Glutamatergic neuron (in vitro differentiated cells): ENCODE measurements around the gene PLD1. TPM values are rescaled to one million over a fixed set of nuclear protein-coding genes. Genes with fewer than 3 reads are reported as not detected.

ENCODE experiments used
- DNase-seq: peaks from one replicate; pipeline ENCODE4 v3.0.0; 2022
- H3K27ac Mint-ChIP-seq: one replicate; pipeline ENCODE4 v1.8.0; 2020; ENCODE audit warnings: mild to moderate bottlenecking, mixed read lengths, inconsistent platforms; ENCODE audit not compliant: unreplicated experiment
- H3K27me3 Mint-ChIP-seq: one replicate; pipeline ENCODE4 v1.8.0; 2020; ENCODE audit warnings: mild to moderate bottlenecking, moderate library complexity, mixed read lengths, inconsistent platforms; ENCODE audit not compliant: unreplicated experiment
- H3K36me3 Mint-ChIP-seq: one replicate; pipeline ENCODE4 v1.8.0; 2020; ENCODE audit warnings: mild to moderate bottlenecking, mixed read lengths, inconsistent platforms; ENCODE audit not compliant: unreplicated experiment
- H3K4me1 Mint-ChIP-seq: one replicate; pipeline ENCODE4 v1.8.0; 2020; ENCODE audit warnings: mild to moderate bottlenecking, low read depth, mixed read lengths, inconsistent platforms; ENCODE audit not compliant: unreplicated experiment
- H3K4me3 Mint-ChIP-seq: one replicate; pipeline ENCODE4 v1.8.0; 2020; ENCODE audit warnings: mild to moderate bottlenecking, mixed read lengths, inconsistent platforms; ENCODE audit not compliant: unreplicated experiment
- H3K9me3 Mint-ChIP-seq: one replicate; pipeline ENCODE4 v1.8.0; 2020; ENCODE audit warnings: mild to moderate bottlenecking, moderate library complexity, mixed read lengths, inconsistent platforms; ENCODE audit not compliant: unreplicated experiment
- CTCF ChIP-seq: fragments of 200-600 bp; sonication (generic); IDR thresholded peaks from one replicate; pipeline ENCODE4 v1.5.0; 2021; ENCODE audit not compliant: partially characterized antibody, unreplicated experiment
- total RNA-seq: library from RNA; stranded (reverse); fragmentation: NEBNext Ultra II Directional; extraction: Animal tissue kit (Norgen Biotek cat#: 25700); gene quantifications from one replicate; pipeline ENCODE4 v1.2.1, GENCODE V29; 2021; ENCODE audit not compliant: unreplicated experiment

The PLD1 gene
- total RNA-seq, 1 donor from 2014 or later = 0.61 TPM

- Mint-ChIP-seq H3K9me3 (no peaks in the 10 kb centered on the region), H3K36me3 (no peaks in the 10 kb centered on the region), H3K4me1 (no peaks in the 10 kb centered on the region), H3K27me3 (peaks cover 2% of the 10 kb centered on the region), H3K27ac (no peak overlapping the region), H3K4me3 (no peak overlapping the region)
- peak; percentile 43 for TF ChIP-seq CTCF
- peak; percentile 70 for DNase-seq
Measured at GRCh38 chr3:171614318-171614921, 195.9 kb downstream of the PLD1 start.

GRCh38 chr3:171607452-171607851 is 202.8 kb downstream of the PLD1 start:
- H3K9me3 Mint-ChIP-seq = no peaks in the 10 kb centered on the region
- no peak overlapping the region for H3K27ac Mint-ChIP-seq
- DNase-seq = no peak
- no peak overlapping the region for H3K4me3 Mint-ChIP-seq
- H3K4me1 Mint-ChIP-seq = peaks cover 4% of the 10 kb centered on the region
- no peaks in the 10 kb centered on the region for H3K36me3 Mint-ChIP-seq
- TF ChIP-seq CTCF = no peak
- peaks cover 2% of the 10 kb centered on the region for H3K27me3 Mint-ChIP-seq

GRCh38 chr3:171606151-171606751 is 204.0 kb downstream of the PLD1 start:
- H3K4me1 Mint-ChIP-seq = peaks cover 4% of the 10 kb centered on the region
- no peak for DNase-seq
- H3K36me3 Mint-ChIP-seq = no peaks in the 10 kb centered on the region
- peaks cover 2% of the 10 kb centered on the region for H3K27me3 Mint-ChIP-seq
- no peak for TF ChIP-seq CTCF
- no peak overlapping the region for H3K27ac Mint-ChIP-seq
- no peak overlapping the region for H3K4me3 Mint-ChIP-seq
- no peaks in the 10 kb centered on the region for H3K9me3 Mint-ChIP-seq

- no peak overlapping the region for H3K4me3 Mint-ChIP-seq
- no peak for DNase-seq
- no peak for TF ChIP-seq CTCF
Measured at GRCh38 chr3:171604370-171604769, 205.9 kb downstream of the PLD1 start.

GRCh38 chr3:171602072-171602471 is 208.2 kb downstream of the PLD1 start:
- Mint-ChIP-seq H3K27me3 (peaks cover 2% of the 10 kb centered on the region), H3K36me3 (no peaks in the 10 kb centered on the region), H3K9me3 (no peaks in the 10 kb centered on the region), H3K4me1 (peaks cover 4% of the 10 kb centered on the region), H3K4me3 (no peak overlapping the region), H3K27ac (no peak overlapping the region)
- no peak for TF ChIP-seq CTCF
- DNase-seq = no peak

More at GRCh38 chr3:171604370-171604769, 205.9 kb downstream of the PLD1 start:
- Mint-ChIP-seq H3K27me3 (peaks cover 2% of the 10 kb centered on the region), H3K36me3 (no peaks in the 10 kb centered on the region), H3K27ac (peak overlapping the region; percentile 18), H3K4me1 (peaks cover 4% of the 10 kb centered on the region), H3K9me3 (no peaks in the 10 kb centered on the region)
